OCI-LY1 (cell line): ENCODE measurements around the gene VCAN.

Experiments
- CTCF ChIP-seq: fragments of 200-600 bp; sonication (generic), shearing (Covaris generic); IDR thresholded peaks from 2 replicates; pipeline ENCODE4 v1.5.1; 2017; ENCODE audit warnings: mild to moderate bottlenecking, antibody characterized with exemption, low read length, moderate library complexity, mixed read lengths
- EZH2 ChIP-seq: fragments of 200-600 bp; sonication (generic), shearing (Covaris generic); IDR thresholded peaks from 2 replicates; pipeline ENCODE4 v1.8.0; 2017; ENCODE audit warnings: borderline replicate concordance, mixed run types, mild to moderate bottlenecking, antibody characterized with exemption, low read length, moderate library complexity, mixed read lengths

- no peak for TF ChIP-seq CTCF
- no peak for TF ChIP-seq EZH2
Measured at GRCh38 chr5:83577036-83577636, 105.6 kb downstream of the VCAN start.
